ENCODE measurements around the gene GRHPR. TPM values are rescaled to one million over a fixed set of nuclear protein-coding genes. Genes with fewer than 3 reads are reported as not detected.
"Not testable (repeated sequence)": the region's sequence is repeated elsewhere in the genome, so short reads cannot be mapped to it uniquely, and the experiment has no call there.

Gene GRHPR
- total and polyA plus RNA-seq, 2 donors: 52.2 to 122 TPM

- H3K4me3 ChIP-seq (ENCODE audit: low read depth, low read length): no peak overlapping the region
- H3K36me3 ChIP-seq (ENCODE audit: insufficient read depth): no peaks in the 10 kb centered on the region
- H3K4me1 ChIP-seq (ENCODE audit: insufficient read depth): no peaks in the 10 kb centered on the region
- WGBS: 80% methylated on average over 12 of the region's 12 CpGs
- no peak overlapping the region for H3K27ac ChIP-seq (ENCODE audit: low read depth)
- no peak for DNase-seq (ENCODE audit: extremely low spot score)
Measured at GRCh38 chr9:37383876-37384746, 38.4 kb upstream of the GRHPR start.

- 77% methylated on average over 6 of the region's 6 CpGs for WGBS
- no peak for DNase-seq (ENCODE audit: extremely low spot score)
Measured at GRCh38 chr9:37385286-37385685, 37.2 kb upstream of the GRHPR start.

GRCh38 chr9:37386988-37387387 lies 35.5 kb upstream of the GRHPR start:
- no peaks in the 10 kb centered on the region for H3K36me3 ChIP-seq (ENCODE audit: insufficient read depth)
- no peak overlapping the region for H3K4me3 ChIP-seq (ENCODE audit: low read depth, low read length)
- no peak overlapping the region for H3K27ac ChIP-seq (ENCODE audit: low read depth)
- no peak for DNase-seq (ENCODE audit: extremely low spot score)
- 79% methylated on average over 10 of the region's 10 CpGs for WGBS
- no peaks in the 10 kb centered on the region for H3K4me1 ChIP-seq (ENCODE audit: insufficient read depth)

More at GRCh38 chr9:37385286-37385685, 37.2 kb upstream of the GRHPR start:
- Histone ChIP-seq H3K27ac (ENCODE audit: low read depth) (no peak overlapping the region), H3K4me3 (ENCODE audit: low read depth, low read length) (no peak overlapping the region), H3K4me1 (ENCODE audit: insufficient read depth) (no peaks in the 10 kb centered on the region), H3K36me3 (ENCODE audit: insufficient read depth) (no peaks in the 10 kb centered on the region)

- WGBS: 37% methylated on average over 7 of the region's 7 CpGs
- DNase-seq (ENCODE audit: extremely low spot score): no peak
- Histone ChIP-seq H3K36me3 (ENCODE audit: insufficient read depth) (no peaks in the 10 kb centered on the region), H3K27ac (ENCODE audit: low read depth) (no peak overlapping the region), H3K4me1 (ENCODE audit: insufficient read depth) (no peaks in the 10 kb centered on the region), H3K4me3 (ENCODE audit: low read depth, low read length) (no peak overlapping the region)
Measured at GRCh38 chr9:37390759-37391158, 31.7 kb upstream of the GRHPR start.

GRCh38 chr9:37392272-37392671 lies 30.2 kb upstream of the GRHPR start:
- Histone ChIP-seq H3K27ac (ENCODE audit: low read depth) (no peak overlapping the region), H3K36me3 (ENCODE audit: insufficient read depth) (no peaks in the 10 kb centered on the region), H3K4me3 (ENCODE audit: low read depth, low read length) (no peak overlapping the region), H3K4me1 (ENCODE audit: insufficient read depth) (no peaks in the 10 kb centered on the region)
- no peak for DNase-seq (ENCODE audit: extremely low spot score)
- WGBS: 75% methylated on average over 8 of the region's 8 CpGs

GRCh38 chr9:37395229-37395628 lies 27.3 kb upstream of the GRHPR start:
- 70% methylated on average over 12 of the region's 12 CpGs for WGBS
- DNase-seq (ENCODE audit: extremely low spot score): no peak
- H3K4me1 ChIP-seq (ENCODE audit: insufficient read depth): no peaks in the 10 kb centered on the region
- H3K36me3 ChIP-seq (ENCODE audit: insufficient read depth): peaks cover 1% of the 10 kb centered on the region
- no peak overlapping the region for H3K4me3 ChIP-seq (ENCODE audit: low read depth, low read length)
- H3K27ac ChIP-seq (ENCODE audit: low read depth): no peak overlapping the region

GRCh38 chr9:37395663-37396062 lies 26.8 kb upstream of the GRHPR start:
- 84% methylated on average over 8 of the region's 8 CpGs for WGBS
- Histone ChIP-seq H3K4me3 (ENCODE audit: low read depth, low read length) (no peak overlapping the region), H3K27ac (ENCODE audit: low read depth) (no peak overlapping the region), H3K4me1 (ENCODE audit: insufficient read depth) (no peaks in the 10 kb centered on the region), H3K36me3 (ENCODE audit: insufficient read depth) (peaks cover 1% of the 10 kb centered on the region)
- DNase-seq (ENCODE audit: extremely low spot score): no peak

- WGBS: 93% methylated on average over 3 of the region's 3 CpGs
- H3K36me3 ChIP-seq (ENCODE audit: insufficient read depth); H3K27ac ChIP-seq (ENCODE audit: low read depth); H3K4me3 ChIP-seq (ENCODE audit: low read depth, low read length); H3K4me1 ChIP-seq (ENCODE audit: insufficient read depth); DNase-seq (ENCODE audit: extremely low spot score): not testable (repeated sequence)
Measured at GRCh38 chr9:37397948-37398347, 24.5 kb upstream of the GRHPR start.

GRCh38 chr9:37398464-37399025 lies 24.0 kb upstream of the GRHPR start:
- no peak overlapping the region for H3K4me3 ChIP-seq (ENCODE audit: low read depth, low read length)
- no peak overlapping the region for H3K27ac ChIP-seq (ENCODE audit: low read depth)
- H3K4me1 ChIP-seq (ENCODE audit: insufficient read depth): no peaks in the 10 kb centered on the region
- 86% methylated on average over 7 of the region's 7 CpGs for WGBS
- DNase-seq (ENCODE audit: extremely low spot score): no peak
- peaks cover 1% of the 10 kb centered on the region for H3K36me3 ChIP-seq (ENCODE audit: insufficient read depth)

- WGBS: 70% methylated on average over 2 of the region's 2 CpGs
Measured at GRCh38 chr9:37399336-37399735, 23.2 kb upstream of the GRHPR start.

GRCh38 chr9:37404590-37404989 lies 17.9 kb upstream of the GRHPR start:
- no peaks in the 10 kb centered on the region for H3K4me1 ChIP-seq (ENCODE audit: insufficient read depth)
- 95% methylated on average over 9 of the region's 9 CpGs for WGBS
- DNase-seq (ENCODE audit: extremely low spot score): no peak
- no peak overlapping the region for H3K27ac ChIP-seq (ENCODE audit: low read depth)
- no peak overlapping the region for H3K4me3 ChIP-seq (ENCODE audit: low read depth, low read length)
- H3K36me3 ChIP-seq (ENCODE audit: insufficient read depth): no peaks in the 10 kb centered on the region

More at GRCh38 chr9:37399336-37399735, 23.2 kb upstream of the GRHPR start:
- Histone ChIP-seq H3K4me1 (ENCODE audit: insufficient read depth) (no peaks in the 10 kb centered on the region), H3K4me3 (ENCODE audit: low read depth, low read length) (no peak overlapping the region), H3K27ac (ENCODE audit: low read depth) (no peak overlapping the region), H3K36me3 (ENCODE audit: insufficient read depth) (peaks cover 1% of the 10 kb centered on the region)
- DNase-seq (ENCODE audit: extremely low spot score): no peak

- Histone ChIP-seq H3K4me3 (ENCODE audit: low read depth, low read length) (no peak overlapping the region), H3K27ac (ENCODE audit: low read depth) (no peak overlapping the region), H3K4me1 (ENCODE audit: insufficient read depth) (no peaks in the 10 kb centered on the region), H3K36me3 (ENCODE audit: insufficient read depth) (no peaks in the 10 kb centered on the region)
- no peak for DNase-seq (ENCODE audit: extremely low spot score)
- WGBS: 54% methylated on average over 3 of the region's 3 CpGs
Measured at GRCh38 chr9:37405350-37405749, 17.1 kb upstream of the GRHPR start.

GRCh38 chr9:37405764-37406380 lies 16.6 kb upstream of the GRHPR start:
- Histone ChIP-seq H3K4me3 (ENCODE audit: low read depth, low read length) (no peak overlapping the region), H3K36me3 (ENCODE audit: insufficient read depth) (no peaks in the 10 kb centered on the region), H3K27ac (ENCODE audit: low read depth) (no peak overlapping the region), H3K4me1 (ENCODE audit: insufficient read depth) (no peaks in the 10 kb centered on the region)
- no peak for DNase-seq (ENCODE audit: extremely low spot score)
- 87% methylated on average over 10 of the region's 10 CpGs for WGBS

Measured in urinary bladder (tissue), 4 donors.